ENCODE results near the gene CFAP77. TPM values are rescaled to one million over a fixed set of nuclear protein-coding genes. Genes with fewer than 3 reads are reported as not detected.

The CFAP77 gene
- total RNA-seq, 1 experiment from 2014 or later: 0.11 TPM

- Histone ChIP-seq H4K20me1 (ENCODE audit: low read length) (no peaks in the 10 kb centered on the region), H3K36me3 (ENCODE audit: low read depth, low read length) (no peaks in the 10 kb centered on the region), H3K4me3 (ENCODE audit: low read length) (no peak overlapping the region), H3K27ac (ENCODE audit: low read length) (no peak overlapping the region), H3K9ac (ENCODE audit: low read length) (no peak overlapping the region), H3K4me2 (ENCODE audit: low read length) (peak overlapping the region; percentile 53; the same call in 1 of the 2 replicates), H3K9me3 (ENCODE audit: low read length) (no peaks in the 10 kb centered on the region), H3K9me2 (replicated peaks; ENCODE audit: low read length) (no peaks in the 10 kb centered on the region), H3F3A (ENCODE audit: low read length, unreplicated experiment) (no peaks in the 10 kb centered on the region), H3K79me2 (ENCODE audit: low read length) (no peaks in the 10 kb centered on the region), H3K4me1 (ENCODE audit: insufficient read depth, low read length) (peaks cover 9% of the 10 kb centered on the region), H3K27me3 (ENCODE audit: low read length) (peaks cover 35% of the 10 kb centered on the region), H2AFZ (ENCODE audit: low read length) (no peak overlapping the region)
- intact Hi-C loops (cut with micrococcal nuclease): loop anchor here (5.0 kb wide), 1 partner anchor 240 kb away; no protein-coding TSS in a partner anchor
- ChIA-PET CTCF (interaction anchor here (0.9 kb wide), 1 partner anchor 260 kb away, joined by 3 read pairs; no protein-coding TSS in a partner anchor), POLR2A (ENCODE audit: unreplicated experiment) (no interaction called here)
- peak; percentile 31 for DNase-seq
- no peak for TF ChIP-seq EZH2phosphoT487 (IDR thresholded peaks at IDR 0.05; ENCODE audit: borderline replicate concordance, low read length)
- TF ChIP-seq, protein P1, sequence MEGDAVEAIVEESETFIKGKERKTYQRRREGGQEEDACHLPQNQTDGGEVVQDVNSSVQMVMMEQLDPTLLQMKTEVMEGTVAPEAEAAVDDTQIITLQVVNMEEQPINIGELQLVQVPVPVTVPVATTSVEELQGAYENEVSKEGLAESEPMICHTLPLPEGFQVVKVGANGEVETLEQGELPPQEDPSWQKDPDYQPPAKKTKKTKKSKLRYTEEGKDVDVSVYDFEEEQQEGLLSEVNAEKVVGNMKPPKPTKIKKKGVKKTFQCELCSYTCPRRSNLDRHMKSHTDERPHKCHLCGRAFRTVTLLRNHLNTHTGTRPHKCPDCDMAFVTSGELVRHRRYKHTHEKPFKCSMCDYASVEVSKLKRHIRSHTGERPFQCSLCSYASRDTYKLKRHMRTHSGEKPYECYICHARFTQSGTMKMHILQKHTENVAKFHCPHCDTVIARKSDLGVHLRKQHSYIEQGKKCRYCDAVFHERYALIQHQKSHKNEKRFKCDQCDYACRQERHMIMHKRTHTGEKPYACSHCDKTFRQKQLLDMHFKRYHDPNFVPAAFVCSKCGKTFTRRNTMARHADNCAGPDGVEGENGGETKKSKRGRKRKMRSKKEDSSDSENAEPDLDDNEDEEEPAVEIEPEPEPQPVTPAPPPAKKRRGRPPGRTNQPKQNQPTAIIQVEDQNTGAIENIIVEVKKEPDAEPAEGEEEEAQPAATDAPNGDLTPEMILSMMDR (conservative IDR thresholded peaks at IDR 0.05; ENCODE audit: low read depth, low read length): peak; percentile 64; the same call in 1 of the 2 replicates
- ATAC-seq: peak; percentile 21; the same call in 1 of the 2 replicates
- no TSS peak for BruUV-seq (replicated peaks)
Observed at GRCh38 chr9:132412089-132412488, 2.1 kb downstream of the CFAP77 start.

DNA sequence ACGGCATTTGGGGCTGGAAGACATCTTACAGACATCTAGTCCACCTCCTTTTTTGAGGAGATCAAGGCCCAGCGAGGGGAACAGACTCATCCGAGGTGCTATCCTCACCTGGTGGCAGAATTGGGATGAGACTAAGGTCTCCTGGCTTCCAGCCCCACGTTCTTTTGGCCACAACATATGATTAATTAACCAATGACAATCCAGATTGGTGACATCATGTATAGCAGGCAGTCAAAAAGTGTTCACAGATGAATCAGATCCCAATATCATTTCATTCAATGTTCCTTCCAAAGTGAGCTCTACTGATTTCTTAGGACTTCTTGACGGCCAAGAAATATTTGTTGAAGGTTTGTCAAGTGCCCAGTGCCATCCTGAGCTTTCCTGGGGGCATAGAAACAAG is 3.9 kb downstream of the CFAP77 start:
- H3K4me3 ChIP-seq (ENCODE audit: low read length): no peak overlapping the region
- H3K27me3 ChIP-seq (ENCODE audit: low read length): peaks cover 53% of the 10 kb centered on the region
- no peaks in the 10 kb centered on the region for H3K79me2 ChIP-seq (ENCODE audit: low read length)
- ATAC-seq (no peak), DNase-seq (no peak)
- H4K20me1 ChIP-seq (ENCODE audit: low read length): no peaks in the 10 kb centered on the region
- peaks cover 9% of the 10 kb centered on the region for H3K4me1 ChIP-seq (ENCODE audit: insufficient read depth, low read length)
- intact Hi-C loops (cut with micrococcal nuclease): loop anchor here (5.0 kb wide), 1 partner anchor 238 kb away; no protein-coding TSS in a partner anchor
- TF ChIP-seq EZH2phosphoT487 (IDR thresholded peaks at IDR 0.05; ENCODE audit: borderline replicate concordance, low read length): no peak
- no peak for TF ChIP-seq EZH2 (IDR thresholded peaks at IDR 0.05; ENCODE audit: low read length, unreplicated experiment)
- TF ChIP-seq, protein P1 (conservative IDR thresholded peaks at IDR 0.05; ENCODE audit: low read depth, low read length): no peak
- ChIA-PET POLR2A (ENCODE audit: unreplicated experiment) (interaction anchor here (0.6 kb wide), 1 partner anchor 208 kb away, joined by 3 read pairs; no protein-coding TSS in a partner anchor), CTCF (no interaction called here)
- H3K9me3 ChIP-seq (ENCODE audit: low read length): no peaks in the 10 kb centered on the region
- no peak overlapping the region for H3K9ac ChIP-seq (ENCODE audit: low read length)
- no peaks in the 10 kb centered on the region for H3K36me3 ChIP-seq (ENCODE audit: low read depth, low read length)
- no peaks in the 10 kb centered on the region for H3F3A ChIP-seq (ENCODE audit: low read length, unreplicated experiment)
- no peak overlapping the region for H2AFZ ChIP-seq (ENCODE audit: low read length)
- BruUV-seq (replicated peaks): no TSS peak
- H3K9me2 ChIP-seq (replicated peaks; ENCODE audit: low read length): no peaks in the 10 kb centered on the region
- no peak overlapping the region for H3K27ac ChIP-seq (ENCODE audit: low read length)
- no peak overlapping the region for H3K4me2 ChIP-seq (ENCODE audit: low read length)

- H3K4me3 ChIP-seq (ENCODE audit: low read length): no peak overlapping the region
- no TSS peak for BruUV-seq (replicated peaks)
- ChIA-PET POLR2A (ENCODE audit: unreplicated experiment) (no interaction called here), CTCF (no interaction called here)
- no peaks in the 10 kb centered on the region for H3K9me3 ChIP-seq (ENCODE audit: low read length)
- ATAC-seq (no peak), DNase-seq (no peak)
- H3K9ac ChIP-seq (ENCODE audit: low read length): no peak overlapping the region
- TF ChIP-seq EZH2phosphoT487 (IDR thresholded peaks at IDR 0.05; ENCODE audit: borderline replicate concordance, low read length) (no peak), EZH2 (IDR thresholded peaks at IDR 0.05; ENCODE audit: low read length, unreplicated experiment) (no peak)
- TF ChIP-seq, protein P1 (conservative IDR thresholded peaks at IDR 0.05; ENCODE audit: low read depth, low read length): no peak
- peaks cover 9% of the 10 kb centered on the region for H3K4me1 ChIP-seq (ENCODE audit: insufficient read depth, low read length)
- no peak overlapping the region for H3K27ac ChIP-seq (ENCODE audit: low read length)
- H3K36me3 ChIP-seq (ENCODE audit: low read depth, low read length): no peaks in the 10 kb centered on the region
- H3K27me3 ChIP-seq (ENCODE audit: low read length): peaks cover 60% of the 10 kb centered on the region
- no peaks in the 10 kb centered on the region for H3K79me2 ChIP-seq (ENCODE audit: low read length)
- no peak overlapping the region for H2AFZ ChIP-seq (ENCODE audit: low read length)
- intact Hi-C loops (cut with micrococcal nuclease): loop anchor here (5.0 kb wide), 1 partner anchor 238 kb away; no protein-coding TSS in a partner anchor
- H3K9me2 ChIP-seq (replicated peaks; ENCODE audit: low read length): no peaks in the 10 kb centered on the region
- H3K4me2 ChIP-seq (ENCODE audit: low read length): no peak overlapping the region
- H4K20me1 ChIP-seq (ENCODE audit: low read length): no peaks in the 10 kb centered on the region
- H3F3A ChIP-seq (ENCODE audit: low read length, unreplicated experiment): no peaks in the 10 kb centered on the region
Observed at GRCh38 chr9:132414731-132415130, 4.7 kb downstream of the CFAP77 start.

Data from PC-3 (cell line).